AG04450 (cell line): ENCODE measurements around the gene LECT2. TPM values are rescaled to one million over a fixed set of nuclear protein-coding genes. Genes with fewer than 3 reads are reported as not detected.

Experiments used
- CTCF ChIA-PET: fragments of 300-600, 350-600 bp; formaldehyde crosslinking; extraction: SDS; loops from one replicate; lab custom pipeline; 2022; ENCODE audit warnings: antibody characterized with exemption, inconsistent platforms; lab: Charles Lee
- POLR2A ChIA-PET: fragments of 350-600 bp; formaldehyde crosslinking; extraction: SDS; loops from one replicate; lab custom pipeline; 2021; ENCODE audit warnings: antibody characterized with exemption, inconsistent platforms; lab: Yijun Ruan, JAX
- DNase-seq: peaks from one replicate; pipeline ENCODE4 v3.0.0-alpha.2; 2011; ENCODE audit warnings: low read depth, low spot score
- H3K27ac ChIP-seq: one replicate; pipeline ENCODE4 v1.5.1; 2012; ENCODE audit warnings: low read depth, low read length, control low read depth
- H3K27me3 ChIP-seq: one replicate; pipeline ENCODE4 v1.6.0; 2012; ENCODE audit warnings: low read length; ENCODE audit not compliant: control insufficient read depth, insufficient read depth
- H3K4me3 ChIP-seq: 2 replicates; pipeline ENCODE4 v1.5.1; 2011; ENCODE audit warnings: mild to moderate bottlenecking, low read depth, low read length, control low read depth
- H3K9me3 ChIP-seq: 2 replicates; pipeline ENCODE4 v1.5.1; 2012; ENCODE audit warnings: low read length; ENCODE audit not compliant: control insufficient read depth, insufficient read depth
- polyA plus RNA-seq: library from polyadenylated mRNA; depleted of rRNA; stranded (reverse); fragments of >200 nt; gene quantifications from 2 replicates; pipeline ENCODE4 v1.2.3, GENCODE V29; 2011
- TF ChIP-seq, protein P1 (sequence below): IDR thresholded peaks from 2 replicates; pipeline ENCODE4 v1.5.1; 2011; ENCODE audit warnings: low read depth, low read length, control low read depth, inconsistent platforms

The LECT2 gene
- polyA plus RNA-seq, 1 experiment = not detected

DNA sequence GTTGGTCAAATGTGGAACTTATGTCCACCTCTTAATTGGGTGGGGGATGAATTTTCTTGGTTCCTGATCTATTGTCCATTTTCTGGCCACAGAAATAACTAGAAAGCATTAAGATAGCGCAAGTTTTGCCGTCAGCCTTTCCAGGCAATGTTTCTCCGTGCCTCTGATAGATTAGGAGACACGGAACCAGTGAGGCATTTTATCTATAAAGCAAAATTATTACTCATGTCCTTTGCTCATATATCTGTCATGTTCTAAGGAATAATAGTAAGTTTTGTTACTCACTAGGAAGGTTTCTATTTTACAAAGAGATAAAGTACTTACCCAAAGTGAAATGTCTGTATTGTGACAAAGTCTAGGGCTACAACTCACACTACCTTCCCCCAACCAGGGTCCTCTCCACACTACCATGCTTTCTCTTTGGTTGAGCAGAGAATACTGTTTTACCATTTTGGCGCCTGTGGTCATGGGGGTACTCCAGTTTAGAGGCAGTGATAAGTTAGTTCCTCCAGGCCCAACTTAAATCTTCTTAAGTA lies 39.2 kb downstream of the LECT2 start:
- ChIA-PET POLR2A (no interaction called here), CTCF (interaction anchor here (1.6 kb wide), 1 partner anchor 24 kb away, joined by 6 read pairs; no protein-coding TSS in a partner anchor)
- Histone ChIP-seq H3K27ac (no peak overlapping the region), H3K27me3 (peaks cover 15% of the 10 kb centered on the region), H3K4me3 (no peak overlapping the region), H3K9me3 (no peaks in the 10 kb centered on the region)
- TF ChIP-seq, protein P1, sequence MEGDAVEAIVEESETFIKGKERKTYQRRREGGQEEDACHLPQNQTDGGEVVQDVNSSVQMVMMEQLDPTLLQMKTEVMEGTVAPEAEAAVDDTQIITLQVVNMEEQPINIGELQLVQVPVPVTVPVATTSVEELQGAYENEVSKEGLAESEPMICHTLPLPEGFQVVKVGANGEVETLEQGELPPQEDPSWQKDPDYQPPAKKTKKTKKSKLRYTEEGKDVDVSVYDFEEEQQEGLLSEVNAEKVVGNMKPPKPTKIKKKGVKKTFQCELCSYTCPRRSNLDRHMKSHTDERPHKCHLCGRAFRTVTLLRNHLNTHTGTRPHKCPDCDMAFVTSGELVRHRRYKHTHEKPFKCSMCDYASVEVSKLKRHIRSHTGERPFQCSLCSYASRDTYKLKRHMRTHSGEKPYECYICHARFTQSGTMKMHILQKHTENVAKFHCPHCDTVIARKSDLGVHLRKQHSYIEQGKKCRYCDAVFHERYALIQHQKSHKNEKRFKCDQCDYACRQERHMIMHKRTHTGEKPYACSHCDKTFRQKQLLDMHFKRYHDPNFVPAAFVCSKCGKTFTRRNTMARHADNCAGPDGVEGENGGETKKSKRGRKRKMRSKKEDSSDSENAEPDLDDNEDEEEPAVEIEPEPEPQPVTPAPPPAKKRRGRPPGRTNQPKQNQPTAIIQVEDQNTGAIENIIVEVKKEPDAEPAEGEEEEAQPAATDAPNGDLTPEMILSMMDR = no peak
- no peak for DNase-seq

DNA sequence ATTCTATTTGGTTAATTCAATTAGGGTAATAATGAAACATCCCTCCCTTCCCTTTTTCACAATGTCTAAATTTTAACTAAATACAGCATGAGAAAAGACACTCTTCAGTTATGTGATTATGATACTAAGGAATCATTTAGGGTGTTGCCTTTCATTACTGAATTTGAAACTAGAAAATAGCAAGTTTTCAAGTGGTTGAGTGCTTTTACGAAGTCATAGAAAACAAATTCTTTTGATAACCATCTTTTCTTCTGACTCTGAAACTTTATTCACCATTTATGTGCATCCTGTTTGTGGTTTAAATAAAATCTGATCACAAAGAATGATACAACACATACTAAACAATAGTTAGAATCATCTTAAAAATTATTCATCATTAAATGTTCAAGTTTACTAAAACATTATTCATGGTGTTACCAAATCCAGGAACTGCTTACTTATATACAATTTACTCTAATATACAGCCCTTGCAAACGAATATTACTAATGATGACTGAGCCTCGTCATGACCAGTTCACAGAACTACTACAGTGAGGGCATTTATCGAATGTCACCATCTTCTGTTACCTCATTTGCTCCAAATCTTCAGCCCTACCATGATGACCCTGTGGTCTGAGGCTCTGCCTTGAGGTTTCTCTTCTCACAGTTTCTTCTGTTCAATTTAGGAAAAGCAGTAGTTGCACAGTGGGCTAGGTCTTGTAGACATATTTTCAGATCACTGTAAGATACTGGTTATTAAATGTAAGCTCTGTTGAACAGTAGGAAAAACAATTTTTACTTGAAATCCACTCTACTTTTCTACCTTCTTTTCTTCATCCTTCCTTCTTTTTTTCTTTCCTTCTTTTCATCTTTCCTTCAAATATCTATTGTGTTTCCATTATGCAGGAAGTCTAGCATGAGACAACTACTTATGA lies 40.8 kb downstream of the LECT2 start:
- Histone ChIP-seq H3K27me3 (peaks cover 19% of the 10 kb centered on the region), H3K27ac (no peak overlapping the region), H3K9me3 (no peaks in the 10 kb centered on the region), H3K4me3 (no peak overlapping the region)
- DNase-seq = no peak
- TF ChIP-seq, protein P1 = no peak
- CTCF ChIA-PET = interaction anchor here (1.6 kb wide), 1 partner anchor 23 kb away, joined by 6 read pairs; no protein-coding TSS in a partner anchor
- POLR2A ChIA-PET = no interaction called here

DNA sequence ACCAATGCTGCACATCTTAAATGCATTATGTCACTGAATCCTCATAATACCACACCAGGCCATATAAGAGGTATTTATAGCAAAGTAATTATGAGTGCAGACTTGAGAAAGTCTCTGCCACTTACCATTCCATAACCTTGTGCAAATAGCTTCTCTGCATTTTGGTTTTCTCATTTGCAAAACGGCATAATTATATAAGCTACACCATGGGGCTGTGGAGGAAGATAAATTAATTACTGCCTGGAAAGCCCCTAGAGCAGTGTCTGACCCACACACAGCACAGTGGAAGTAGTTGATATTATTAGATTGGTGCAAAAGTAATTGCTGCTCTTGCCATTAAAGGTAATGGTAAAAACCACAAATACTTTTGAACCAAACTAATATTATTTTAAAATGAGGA lies 49.6 kb downstream of the LECT2 start:
- Histone ChIP-seq H3K9me3 (no peaks in the 10 kb centered on the region), H3K27me3 (peaks cover 16% of the 10 kb centered on the region), H3K4me3 (no peak overlapping the region), H3K27ac (no peak overlapping the region)
- DNase-seq = no peak
- TF ChIP-seq, protein P1 = no peak
- CTCF ChIA-PET = interaction anchor here (0.8 to 1.4 kb wide), 3 partner anchors 13 to 339 kb away, joined by 3 read pairs; no protein-coding TSS in a partner anchor
- POLR2A ChIA-PET = no interaction called here

DNA sequence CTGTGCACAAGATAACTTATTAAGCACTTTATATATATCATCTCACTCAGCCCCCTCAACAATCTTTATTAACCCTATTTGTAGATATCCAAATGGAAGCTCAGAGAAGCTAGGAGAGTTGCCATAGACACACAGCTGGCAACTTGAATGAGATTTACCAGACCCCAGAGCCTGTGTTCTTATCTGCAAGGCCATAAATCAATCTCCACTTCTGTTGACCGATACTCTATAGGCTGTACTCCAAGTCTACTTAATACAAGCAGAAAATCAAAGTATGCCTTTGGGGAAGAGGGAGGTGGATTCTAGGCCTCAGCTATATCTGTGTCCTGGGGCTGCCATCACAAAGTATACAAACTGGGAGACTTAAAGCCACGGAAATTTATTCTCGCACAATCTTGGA lies 53.1 kb downstream of the LECT2 start:
- CTCF ChIA-PET = no interaction called here
- peaks cover 19% of the 10 kb centered on the region for H3K27me3 ChIP-seq
- POLR2A ChIA-PET = no interaction called here
- DNase-seq = no peak
- H3K27ac ChIP-seq = no peak overlapping the region
- TF ChIP-seq, protein P1 = no peak
- no peaks in the 10 kb centered on the region for H3K9me3 ChIP-seq
- no peak overlapping the region for H3K4me3 ChIP-seq

DNA sequence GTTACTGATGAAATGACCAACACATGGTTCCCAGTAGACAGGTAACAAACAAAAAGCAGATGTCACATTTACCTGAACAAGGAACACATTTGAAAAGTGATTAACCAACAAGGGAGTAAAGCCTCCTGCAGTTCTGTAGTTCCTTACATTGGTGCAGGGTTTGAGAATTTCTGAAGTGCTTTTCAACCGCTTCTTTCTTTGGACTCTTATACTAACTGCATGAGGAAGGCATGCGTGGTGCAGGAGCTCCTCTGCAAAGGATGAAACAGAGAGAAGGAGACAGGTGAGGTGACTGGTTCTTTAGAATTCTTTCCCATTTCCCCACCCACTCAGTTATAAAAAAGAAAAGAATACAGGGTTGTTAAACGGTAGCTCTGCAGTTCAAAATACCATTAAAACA lies 54.5 kb downstream of the LECT2 start:
- no peaks in the 10 kb centered on the region for H3K9me3 ChIP-seq
- TF ChIP-seq, protein P1 = no peak
- ChIA-PET CTCF (interaction anchor here (0.7 to 2.5 kb wide), 4 partner anchors 9 to 311 kb away, joined by 4 to 8 read pairs (median 4); no protein-coding TSS in a partner anchor), POLR2A (no interaction called here)
- H3K27me3 ChIP-seq = peaks cover 23% of the 10 kb centered on the region
- H3K27ac ChIP-seq = no peak overlapping the region
- DNase-seq = no peak
- H3K4me3 ChIP-seq = no peak overlapping the region
